ENCODE measurements around the gene CADPS2.

CADPS2 gene

GRCh38 chr7:122736183-122736582, 150.1 kb downstream of the CADPS2 start:
- peaks cover 2% of the 10 kb centered on the region for H3K9me3 Mint-ChIP-seq
- CTCF ChIA-PET = no interaction called here
- H3K4me3 Mint-ChIP-seq = no peak overlapping the region

GRCh38 chr7:122727759-122728158, 158.5 kb downstream of the CADPS2 start:
- Mint-ChIP-seq H3K27ac (no peak overlapping the region), H3K36me3 (no peaks in the 10 kb centered on the region), H3K27me3 (no peaks in the 10 kb centered on the region), H3K4me1 (no peaks in the 10 kb centered on the region), H3K4me3 (no peak overlapping the region), H3K9me3 (peaks cover 2% of the 10 kb centered on the region)
- CTCF ChIA-PET = no interaction called here
- DNase-seq = no peak

More at GRCh38 chr7:122736183-122736582, 150.1 kb downstream of the CADPS2 start:
- H3K27me3 Mint-ChIP-seq = no peaks in the 10 kb centered on the region
- no peak for DNase-seq
- no peaks in the 10 kb centered on the region for H3K36me3 Mint-ChIP-seq
- H3K27ac Mint-ChIP-seq = no peak overlapping the region
- H3K4me1 Mint-ChIP-seq = no peaks in the 10 kb centered on the region

- DNase-seq = no peak
- no peaks in the 10 kb centered on the region for H3K4me1 Mint-ChIP-seq
- H3K27me3 Mint-ChIP-seq = no peaks in the 10 kb centered on the region
- H3K27ac Mint-ChIP-seq = no peak overlapping the region
- H3K4me3 Mint-ChIP-seq = no peak overlapping the region
- CTCF ChIA-PET = no interaction called here
- peaks cover 2% of the 10 kb centered on the region for H3K9me3 Mint-ChIP-seq
- H3K36me3 Mint-ChIP-seq = no peaks in the 10 kb centered on the region
Measured at GRCh38 chr7:122727354-122727753, 158.9 kb downstream of the CADPS2 start.

GRCh38 chr7:122726881-122727280, 159.4 kb downstream of the CADPS2 start:
- Mint-ChIP-seq H3K9me3 (peaks cover 2% of the 10 kb centered on the region), H3K36me3 (no peaks in the 10 kb centered on the region)

GRCh38 chr7:122724366-122724765, 161.9 kb downstream of the CADPS2 start:
- H3K4me1 Mint-ChIP-seq = no peaks in the 10 kb centered on the region
- CTCF ChIA-PET = no interaction called here

More at GRCh38 chr7:122726881-122727280, 159.4 kb downstream of the CADPS2 start:
- CTCF ChIA-PET = no interaction called here
- H3K4me3 Mint-ChIP-seq = no peak overlapping the region
- no peak overlapping the region for H3K27ac Mint-ChIP-seq
- H3K4me1 Mint-ChIP-seq = no peaks in the 10 kb centered on the region
- no peak for DNase-seq
- H3K27me3 Mint-ChIP-seq = no peaks in the 10 kb centered on the region

GRCh38 chr7:122719010-122719578, 167.2 kb downstream of the CADPS2 start:
- H3K27me3 Mint-ChIP-seq = no peaks in the 10 kb centered on the region
- H3K36me3 Mint-ChIP-seq = no peaks in the 10 kb centered on the region
- H3K4me1 Mint-ChIP-seq = no peaks in the 10 kb centered on the region
- no peak for DNase-seq
- H3K4me3 Mint-ChIP-seq = no peak overlapping the region
- CTCF ChIA-PET = no interaction called here
- no peak overlapping the region for H3K27ac Mint-ChIP-seq
- peaks cover 2% of the 10 kb centered on the region for H3K9me3 Mint-ChIP-seq

More at GRCh38 chr7:122724366-122724765, 161.9 kb downstream of the CADPS2 start:
- Mint-ChIP-seq H3K27me3 (no peaks in the 10 kb centered on the region), H3K36me3 (no peaks in the 10 kb centered on the region), H3K9me3 (peaks cover 2% of the 10 kb centered on the region), H3K27ac (no peak overlapping the region), H3K4me3 (no peak overlapping the region)
- no peak for DNase-seq

- no peak overlapping the region for H3K4me3 Mint-ChIP-seq
- H3K9me3 Mint-ChIP-seq = peaks cover 2% of the 10 kb centered on the region
- CTCF ChIA-PET = no interaction called here
- H3K4me1 Mint-ChIP-seq = no peaks in the 10 kb centered on the region
- H3K36me3 Mint-ChIP-seq = no peaks in the 10 kb centered on the region
- H3K27me3 Mint-ChIP-seq = no peaks in the 10 kb centered on the region
- H3K27ac Mint-ChIP-seq = no peak overlapping the region
- no peak for DNase-seq
Measured at GRCh38 chr7:122717356-122718089, 168.7 kb downstream of the CADPS2 start.

- no peak for DNase-seq
- H3K27ac Mint-ChIP-seq = no peak overlapping the region
- no peak overlapping the region for H3K4me3 Mint-ChIP-seq
- CTCF ChIA-PET = interaction anchor here (0.6 kb wide), 1 partner anchor 242 kb away, joined by 3 read pairs; no protein-coding TSS in a partner anchor
- no peaks in the 10 kb centered on the region for H3K36me3 Mint-ChIP-seq
- H3K9me3 Mint-ChIP-seq = no peaks in the 10 kb centered on the region
- H3K27me3 Mint-ChIP-seq = no peaks in the 10 kb centered on the region
- no peaks in the 10 kb centered on the region for H3K4me1 Mint-ChIP-seq
Measured at GRCh38 chr7:122715183-122715582, 171.1 kb downstream of the CADPS2 start.

GRCh38 chr7:122710916-122711315, 175.3 kb downstream of the CADPS2 start:
- Mint-ChIP-seq H3K4me3 (no peak overlapping the region), H3K9me3 (no peaks in the 10 kb centered on the region), H3K36me3 (no peaks in the 10 kb centered on the region), H3K27me3 (no peaks in the 10 kb centered on the region), H3K27ac (no peak overlapping the region), H3K4me1 (no peaks in the 10 kb centered on the region)
- CTCF ChIA-PET = no interaction called here
- no peak for DNase-seq

- Mint-ChIP-seq H3K4me3 (no peak overlapping the region), H3K36me3 (no peaks in the 10 kb centered on the region), H3K27ac (no peak overlapping the region), H3K27me3 (no peaks in the 10 kb centered on the region), H3K9me3 (no peaks in the 10 kb centered on the region), H3K4me1 (no peaks in the 10 kb centered on the region)
- no peak for DNase-seq
- CTCF ChIA-PET = no interaction called here
Measured at GRCh38 chr7:122709930-122710646, 176.2 kb downstream of the CADPS2 start.

GRCh38 chr7:122706836-122707235, 179.4 kb downstream of the CADPS2 start:
- CTCF ChIA-PET = no interaction called here
- Mint-ChIP-seq H3K4me1 (no peaks in the 10 kb centered on the region), H3K36me3 (no peaks in the 10 kb centered on the region), H3K27me3 (no peaks in the 10 kb centered on the region), H3K27ac (no peak overlapping the region), H3K9me3 (peaks cover 5% of the 10 kb centered on the region), H3K4me3 (no peak overlapping the region)
- no peak for DNase-seq

- Mint-ChIP-seq H3K36me3 (no peaks in the 10 kb centered on the region), H3K9me3 (peaks cover 11% of the 10 kb centered on the region), H3K4me1 (no peaks in the 10 kb centered on the region), H3K27ac (no peak within 1 kb of the TSS), H3K4me3 (no peak within 1 kb of the TSS), H3K27me3 (no peaks in the 10 kb centered on the region)
- DNase-seq = no peak
- CTCF ChIA-PET = no interaction called here
Measured at GRCh38 chr7:122702872-122703510, 183.3 kb downstream of the CADPS2 start, which contains the start of gene RNF148. Gene RNF148, minus strand, starts transcription at chr7:122702922. Its CDS starts 172 bp downstream, at chr7:122702750.

GRCh38 chr7:122699017-122699416, 187.2 kb downstream of the CADPS2 start, which contains the start of gene RNF133:
Gene RNF133, minus strand, starts transcription at chr7:122699117. Its CDS starts 199 bp downstream, at chr7:122698918.
- H3K9me3 Mint-ChIP-seq = peaks cover 15% of the 10 kb centered on the region
- no peaks in the 10 kb centered on the region for H3K27me3 Mint-ChIP-seq
- no peak for DNase-seq
- no peak within 1 kb of the TSS for H3K4me3 Mint-ChIP-seq
- H3K36me3 Mint-ChIP-seq = no peaks in the 10 kb centered on the region
- no peaks in the 10 kb centered on the region for H3K4me1 Mint-ChIP-seq
- CTCF ChIA-PET = no interaction called here
- H3K27ac Mint-ChIP-seq = no peak within 1 kb of the TSS

GRCh38 chr7:122695816-122696215, 190.4 kb downstream of the CADPS2 start:
- no peak overlapping the region for H3K4me3 Mint-ChIP-seq
- no peaks in the 10 kb centered on the region for H3K36me3 Mint-ChIP-seq
- no peak for DNase-seq
- H3K9me3 Mint-ChIP-seq = peaks cover 21% of the 10 kb centered on the region
- no peaks in the 10 kb centered on the region for H3K4me1 Mint-ChIP-seq
- CTCF ChIA-PET = no interaction called here
- no peak overlapping the region for H3K27ac Mint-ChIP-seq
- H3K27me3 Mint-ChIP-seq = no peaks in the 10 kb centered on the region
